Caco-2 (cell line): ENCODE measurements around the gene PLAC8. TPM values are rescaled to one million over a fixed set of nuclear protein-coding genes. Genes with fewer than 3 reads are reported as not detected.

Source experiments
- BruUV-seq: library from RNA; stranded (reverse); fragments of 400-500 nt; replicated peaks from 2 replicates; lab custom pipeline; 2021; lab: Mats Ljungman, UMichigan
- CTCF ChIA-PET: fragments of 300-600 bp; sonication (Branson Sonifier 250); formaldehyde crosslinking; loops from one replicate; lab custom pipeline; 2022; ENCODE audit warnings: antibody characterized with exemption; lab: Charles Lee
- POLR2A ChIA-PET: fragments of 300-600 bp; sonication (Branson Sonifier 250); formaldehyde crosslinking; loops from one replicate; lab custom pipeline; 2022; ENCODE audit warnings: antibody characterized with exemption; lab: Charles Lee
- DNase-seq, 2 experiments: peaks; one replicate each; pipeline versions ENCODE4 v3.0.0 to v3.0.0-alpha.2; 2020 to 2022
- H3K27me3 ChIP-seq: replicated peaks from 2 replicates; pipeline ENCODE4 v1.6.0; 2011; ENCODE audit warnings: low read length; ENCODE audit not compliant: control insufficient read depth, insufficient read depth
- H3K36me3 ChIP-seq: 2 replicates; pipeline ENCODE4 v1.5.1; 2011; ENCODE audit warnings: low read length; ENCODE audit not compliant: control insufficient read depth, insufficient read depth
- H3K4me1 ChIP-seq: fragments of 250-450 bp; sonication (Bioruptor Pico); 2 replicates; pipeline ENCODE4 v1.5.1; 2020; ENCODE audit warnings: mild to moderate bottlenecking
- H3K4me3 ChIP-seq: 2 replicates; pipeline ENCODE4 v1.5.1; 2011; ENCODE audit warnings: low read depth, mild to moderate bottlenecking, control low read depth, low read length
- H3K9me3 ChIP-seq: fragments of 250-450 bp; sonication (Bioruptor Pico); 2 replicates; pipeline ENCODE4 v1.5.1; 2020; ENCODE audit warnings: mild to moderate bottlenecking, moderate library complexity
- H3K27ac Mint-ChIP-seq: one replicate; pipeline ENCODE4 v1.8.0; 2022; ENCODE audit warnings: mixed read lengths; ENCODE audit not compliant: unreplicated experiment
- H3K27me3 Mint-ChIP-seq: one replicate; pipeline ENCODE4 v1.8.0; 2022; ENCODE audit warnings: mixed read lengths; ENCODE audit not compliant: insufficient read depth, unreplicated experiment
- H3K36me3 Mint-ChIP-seq: one replicate; pipeline ENCODE4 v1.8.0; 2022; ENCODE audit warnings: mild to moderate bottlenecking, mixed read lengths; ENCODE audit not compliant: insufficient read depth, unreplicated experiment
- H3K4me1 Mint-ChIP-seq: one replicate; pipeline ENCODE4 v1.8.0; 2022; ENCODE audit warnings: low read depth, mixed read lengths; ENCODE audit not compliant: unreplicated experiment
- H3K4me3 Mint-ChIP-seq: one replicate; pipeline ENCODE4 v1.8.0; 2022; ENCODE audit warnings: mild to moderate bottlenecking, moderate library complexity, mixed read lengths; ENCODE audit not compliant: unreplicated experiment
- H3K9me3 Mint-ChIP-seq: one replicate; pipeline ENCODE4 v1.8.0; 2022; ENCODE audit warnings: mixed read lengths; ENCODE audit not compliant: unreplicated experiment
- intact Hi-C: fragments of 100-400 bp; cut with micrococcal nuclease; formaldehyde crosslinking; loops from one replicate; pipeline ENCODE4 v1.10.0; 2022; ENCODE audit not compliant: unreplicated experiment
- total RNA-seq: library from RNA; stranded (reverse); gene quantifications from 2 replicates; pipeline ENCODE4 v1.2.3, GENCODE V29; 2022
- TF ChIP-seq, protein P1 (sequence below), 2 experiments: fragments of 200-600 bp in 1 of 2; IDR thresholded peaks; 1 replicate in 1 of 2; 2 replicates in 1 of 2; pipeline versions ENCODE4 v1.5.1 to v1.8.0; 2011 to 2022; ENCODE audit warnings: antibody characterized with exemption in 1 of 2, control low read depth in 1 of 2, inconsistent platforms in 1 of 2, low read depth in 1 of 2, low read length in 1 of 2, mild to moderate bottlenecking in 1 of 2, moderate library complexity in 1 of 2; ENCODE audit not compliant: insufficient read depth in 1 of 2, severe bottlenecking in 1 of 2, unreplicated experiment in 1 of 2

Gene PLAC8
- total RNA-seq, 1 experiment from 2014 or later: 13.6 TPM

DNA sequence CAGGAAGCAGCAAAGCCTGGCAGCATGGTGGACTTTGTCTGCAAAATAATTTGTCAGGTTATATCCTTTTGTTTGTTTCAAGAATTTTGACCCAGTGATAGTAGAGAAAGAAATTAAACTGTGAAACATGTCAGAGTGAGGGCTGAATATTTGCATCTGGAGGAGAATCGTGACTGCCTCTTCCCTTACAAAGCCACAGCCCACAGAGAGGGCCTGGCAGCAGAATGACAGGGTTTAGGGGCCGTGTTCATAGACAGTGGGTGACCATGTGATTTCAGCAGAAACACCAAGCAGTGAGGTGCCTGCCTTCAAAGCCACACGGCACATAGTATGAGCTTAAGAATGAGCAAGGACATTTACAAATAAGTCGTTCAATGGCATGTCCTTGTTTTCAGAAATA, 24.4 kb upstream of the PLAC8 start:
- Histone ChIP-seq H3K9me3 (peaks cover 6% of the 10 kb centered on the region; the same call in 1 of the 2 replicates), H3K36me3 (no peaks in the 10 kb centered on the region), H3K4me3 (no peak overlapping the region), H3K4me1 (no peaks in the 10 kb centered on the region), H3K27me3 (no peaks in the 10 kb centered on the region)
- Mint-ChIP-seq H3K27me3 (no peaks in the 10 kb centered on the region), H3K9me3 (peaks cover 41% of the 10 kb centered on the region), H3K4me3 (no peak overlapping the region), H3K36me3 (no peaks in the 10 kb centered on the region), H3K27ac (no peak overlapping the region), H3K4me1 (no peaks in the 10 kb centered on the region)
- DNase-seq: no peak
- intact Hi-C loops: no loop called here
- TF ChIP-seq, protein P1, sequence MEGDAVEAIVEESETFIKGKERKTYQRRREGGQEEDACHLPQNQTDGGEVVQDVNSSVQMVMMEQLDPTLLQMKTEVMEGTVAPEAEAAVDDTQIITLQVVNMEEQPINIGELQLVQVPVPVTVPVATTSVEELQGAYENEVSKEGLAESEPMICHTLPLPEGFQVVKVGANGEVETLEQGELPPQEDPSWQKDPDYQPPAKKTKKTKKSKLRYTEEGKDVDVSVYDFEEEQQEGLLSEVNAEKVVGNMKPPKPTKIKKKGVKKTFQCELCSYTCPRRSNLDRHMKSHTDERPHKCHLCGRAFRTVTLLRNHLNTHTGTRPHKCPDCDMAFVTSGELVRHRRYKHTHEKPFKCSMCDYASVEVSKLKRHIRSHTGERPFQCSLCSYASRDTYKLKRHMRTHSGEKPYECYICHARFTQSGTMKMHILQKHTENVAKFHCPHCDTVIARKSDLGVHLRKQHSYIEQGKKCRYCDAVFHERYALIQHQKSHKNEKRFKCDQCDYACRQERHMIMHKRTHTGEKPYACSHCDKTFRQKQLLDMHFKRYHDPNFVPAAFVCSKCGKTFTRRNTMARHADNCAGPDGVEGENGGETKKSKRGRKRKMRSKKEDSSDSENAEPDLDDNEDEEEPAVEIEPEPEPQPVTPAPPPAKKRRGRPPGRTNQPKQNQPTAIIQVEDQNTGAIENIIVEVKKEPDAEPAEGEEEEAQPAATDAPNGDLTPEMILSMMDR (IDR thresholded peaks at IDR 0.05; ENCODE audit: insufficient read depth in 1 of 2, low read depth in 1 of 2, low read length in 1 of 2, severe bottlenecking in 1 of 2, unreplicated experiment in 1 of 2): no peak
- ChIA-PET POLR2A (no interaction called here), CTCF (no interaction called here)
- no TSS peak for BruUV-seq

DNA sequence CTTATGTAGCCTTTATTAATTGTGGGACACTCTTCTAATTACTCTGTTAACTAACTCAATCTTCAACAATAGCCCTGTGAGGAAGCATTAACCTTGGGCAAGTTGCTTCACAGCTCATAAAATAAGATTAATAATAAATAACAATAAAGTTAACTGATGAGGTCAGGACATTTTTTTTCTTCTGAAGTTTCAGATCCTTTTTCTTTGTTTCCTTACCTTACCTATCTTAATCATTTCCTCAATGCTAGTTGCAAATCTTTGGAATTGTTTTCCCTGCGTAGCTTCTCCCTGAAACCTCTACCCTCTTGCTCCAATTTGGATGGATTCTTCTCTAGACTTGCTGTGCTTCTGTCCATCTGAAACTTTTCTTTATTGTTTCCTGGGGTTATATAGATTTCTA, 17.5 kb upstream of the PLAC8 start:
- ChIA-PET CTCF (no interaction called here), POLR2A (no interaction called here)
- Mint-ChIP-seq H3K4me1 (no peaks in the 10 kb centered on the region), H3K27ac (no peak overlapping the region), H3K9me3 (peaks cover 23% of the 10 kb centered on the region), H3K4me3 (no peak overlapping the region), H3K36me3 (no peaks in the 10 kb centered on the region), H3K27me3 (no peaks in the 10 kb centered on the region)
- Histone ChIP-seq H3K4me1 (no peaks in the 10 kb centered on the region), H3K27me3 (no peaks in the 10 kb centered on the region), H3K9me3 (no peaks in the 10 kb centered on the region), H3K36me3 (no peaks in the 10 kb centered on the region), H3K4me3 (no peak overlapping the region)
- intact Hi-C loops: no loop called here
- no peak for DNase-seq
- TF ChIP-seq, protein P1 (IDR thresholded peaks at IDR 0.05; ENCODE audit: insufficient read depth in 1 of 2, low read depth in 1 of 2, low read length in 1 of 2, severe bottlenecking in 1 of 2, unreplicated experiment in 1 of 2): no peak
- BruUV-seq: no TSS peak

DNA sequence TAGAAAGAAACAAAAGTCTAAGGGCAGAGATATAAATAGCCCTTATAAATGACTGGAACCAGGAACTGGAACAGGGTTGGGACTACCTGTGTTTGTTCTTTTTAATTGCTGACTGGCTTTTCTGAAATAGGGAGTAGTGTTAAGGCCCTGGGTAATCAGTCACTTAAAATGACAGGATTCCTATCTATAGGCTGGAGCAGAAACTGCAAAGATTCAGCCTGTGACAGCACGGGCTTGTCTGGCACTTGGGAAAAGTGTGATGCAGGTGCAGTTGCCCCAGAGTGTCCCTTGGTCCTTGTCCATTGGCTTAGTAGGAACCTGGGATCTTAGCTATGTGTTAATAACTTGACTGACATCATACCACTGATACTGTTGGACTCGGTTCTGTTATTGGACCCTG, 14.7 kb upstream of the PLAC8 start:
- H3K4me3 Mint-ChIP-seq: no peak overlapping the region
- CTCF ChIA-PET: no interaction called here

More for the DNA sequence above, 14.7 kb upstream of the PLAC8 start:
- intact Hi-C loops: no loop called here
- Histone ChIP-seq H3K27me3 (no peaks in the 10 kb centered on the region), H3K4me3 (no peak overlapping the region), H3K4me1 (no peaks in the 10 kb centered on the region), H3K36me3 (no peaks in the 10 kb centered on the region), H3K9me3 (0 out of 2 replicates have a peak, but pooled peaks cover 7% of the 10 kb centered on the region)
- TF ChIP-seq, protein P1 (IDR thresholded peaks at IDR 0.05; ENCODE audit: insufficient read depth in 1 of 2, low read depth in 1 of 2, low read length in 1 of 2, severe bottlenecking in 1 of 2, unreplicated experiment in 1 of 2): no peak
- no peak for DNase-seq
- H3K27ac Mint-ChIP-seq: no peak overlapping the region
- no TSS peak for BruUV-seq
- H3K36me3 Mint-ChIP-seq: no peaks in the 10 kb centered on the region
- no peaks in the 10 kb centered on the region for H3K4me1 Mint-ChIP-seq
- H3K27me3 Mint-ChIP-seq: no peaks in the 10 kb centered on the region
- POLR2A ChIA-PET: no interaction called here
- peaks cover 13% of the 10 kb centered on the region for H3K9me3 Mint-ChIP-seq
